HCT116 (cell line): Measurements from ENCODE around the gene FKBP15. TPM values are rescaled to one million over a fixed set of nuclear protein-coding genes. Genes with fewer than 3 reads are reported as not detected.

Experiments
- ATAC-seq: fragments of 200-7000 bp; cut with Tn5 transposase; 2 replicates; pipeline ENCODE4 v1.9.1; 2020; ENCODE audit warnings: mild to moderate bottlenecking, moderate library complexity
- BruUV-seq: library from RNA; stranded (reverse); fragments of 400-500 nt; replicated peaks from 2 replicates; lab custom pipeline; 2021; lab: Mats Ljungman, UMichigan
- CTCF ChIA-PET: fragments of 300-600 bp; sonication (Branson Sonifier 250); formaldehyde crosslinking; loops from one replicate; lab custom pipeline; 2021; ENCODE audit warnings: antibody characterized with exemption; lab: Charles Lee
- POLR2A ChIA-PET: fragments of 300-600, 350-600 bp; sonication (Branson Sonifier 250); formaldehyde crosslinking; loops from one replicate; lab custom pipeline; 2021; ENCODE audit warnings: antibody characterized with exemption; lab: Charles Lee
- RAD21 ChIA-PET, 2 experiments: fragments of 300-600 bp; sonication (Branson Sonifier 250); formaldehyde crosslinking; loops; one replicate each; lab custom pipeline; 2023; ENCODE audit warnings: low total read pairs in 2 of 2; ENCODE audit not compliant: uncharacterized antibody in 2 of 2, unreplicated experiment in 2 of 2, low non-redundant PET in 1 of 2; lab: Charles Lee
- DNase-seq: peaks from one replicate; pipeline ENCODE4 v3.0.0-alpha.2; 2010; ENCODE audit warnings: low read depth, low spot score
- H2AFZ ChIP-seq: fragments of 200-600 bp; shearing (Covaris generic), sonication (generic); 2 replicates; pipeline ENCODE4 v1.6.1; 2017; ENCODE audit warnings: low read depth, mixed run types, mixed read lengths, antibody characterized with exemption, low read length; ENCODE audit not compliant: poor library complexity, severe bottlenecking
- H3K27ac ChIP-seq: 2 replicates; pipeline ENCODE4 v1.5.1; 2012; ENCODE audit warnings: low read depth, low read length
- H3K27me3 ChIP-seq: fragments of 200-600 bp; sonication (generic); 2 replicates; pipeline ENCODE4 v1.6.1; 2016; ENCODE audit warnings: mixed run types, low read length, mixed read lengths; ENCODE audit not compliant: insufficient read depth
- H3K36me3 ChIP-seq, 2 experiments: fragments of 200-500 bp in 1 of 2; fragments of 200-600 bp in 1 of 2; sonication (Bioruptor generic) in 1 of 2; sonication (generic) in 1 of 2; 2 replicates each; pipeline versions ENCODE4 v1.5.1 to v1.6.1; 2014 to 2016; ENCODE audit warnings: low read length in 2 of 2, inconsistent platforms in 1 of 2, mixed read lengths in 1 of 2, mixed run types in 1 of 2; ENCODE audit not compliant: insufficient read depth in 2 of 2, control insufficient read depth in 1 of 2
- H3K4me1 ChIP-seq, 2 experiments: fragments of 200-600 bp in 1 of 2; sonication (generic) in 1 of 2; 2 replicates each; pipeline versions ENCODE4 v1.5.1 to v1.6.1; 2012 to 2017; ENCODE audit warnings: low read length in 2 of 2, inconsistent platforms in 1 of 2, mild to moderate bottlenecking in 1 of 2, mixed read lengths in 1 of 2, mixed run types in 1 of 2, moderate library complexity in 1 of 2; ENCODE audit not compliant: insufficient read depth in 2 of 2, control insufficient read depth in 1 of 2
- H3K4me2 ChIP-seq: fragments of 200-600 bp; sonication (generic); 2 replicates; pipeline ENCODE4 v1.6.1; 2017; ENCODE audit warnings: mixed run types, low read length, mixed read lengths
- H3K4me3 ChIP-seq, 2 experiments: fragments of 200-600 bp in 1 of 2; sonication (generic) in 1 of 2; replicated peaks in 1 of 2; 2 replicates each; pipeline ENCODE4 v1.5.1; 2011 to 2016; ENCODE audit warnings: low read length in 2 of 2, control low read depth in 1 of 2, low read depth in 1 of 2, mild to moderate bottlenecking in 1 of 2, mixed read lengths in 1 of 2, mixed run types in 1 of 2
- H3K79me2 ChIP-seq: fragments of 200-600 bp; sonication (generic); 2 replicates; pipeline ENCODE4 v1.6.1; 2017; ENCODE audit warnings: mild to moderate bottlenecking, mixed run types, low read length, moderate library complexity, mixed read lengths; ENCODE audit not compliant: insufficient read depth
- H3K9ac ChIP-seq: fragments of 200-600 bp; sonication (generic); 2 replicates; pipeline ENCODE4 v1.6.1; 2016; ENCODE audit warnings: low read length, mixed read lengths
- H3K9me2 ChIP-seq: fragments of 200-600 bp; sonication (generic), shearing (Covaris generic); 2 replicates; pipeline ENCODE4 v1.6.1; 2017; ENCODE audit warnings: mixed run types, mild to moderate bottlenecking, moderate library complexity; ENCODE audit not compliant: insufficient read depth
- H3K9me3 ChIP-seq, 2 experiments: fragments of 200-500 bp in 1 of 2; fragments of 200-600 bp in 1 of 2; sonication (Bioruptor generic) in 1 of 2; sonication (generic) in 1 of 2; 2 replicates each; pipeline ENCODE4 v1.6.1; 2014 to 2017; ENCODE audit warnings: low read length in 2 of 2, mixed read lengths in 2 of 2, inconsistent platforms in 1 of 2, low read depth in 1 of 2, mild to moderate bottlenecking in 1 of 2, mixed run types in 1 of 2, moderate library complexity in 1 of 2; ENCODE audit not compliant: control insufficient read depth in 1 of 2, insufficient read depth in 1 of 2
- H4K20me1 ChIP-seq: fragments of 200-600 bp; sonication (generic), shearing (Covaris generic); 2 replicates; pipeline ENCODE4 v1.6.1; 2017; ENCODE audit warnings: mixed run types, mild to moderate bottlenecking, moderate library complexity; ENCODE audit not compliant: insufficient read depth
- ATF3 ChIP-seq: IDR thresholded peaks from 2 replicates; pipeline ENCODE4 v1.6.1; 2012
- CBX3 ChIP-seq: IDR thresholded peaks from 2 replicates; pipeline ENCODE4 v1.6.1; 2012; ENCODE audit warnings: low read depth
- CEBPB ChIP-seq: IDR thresholded peaks from 2 replicates; pipeline ENCODE4 v1.6.1; 2012; ENCODE audit warnings: low read depth
- EGR1 ChIP-seq: IDR thresholded peaks from 2 replicates; pipeline ENCODE4 v1.6.1; 2012; ENCODE audit warnings: low read depth
- ELF1 ChIP-seq: IDR thresholded peaks from 2 replicates; pipeline ENCODE4 v1.6.1; 2012; ENCODE audit warnings: low read depth, borderline replicate concordance
- EZH2 ChIP-seq: fragments of 200-600 bp; sonication (generic); IDR thresholded peaks from 2 replicates; pipeline ENCODE4 v1.6.1; 2017; ENCODE audit warnings: antibody characterized with exemption, mixed run types
- EZH2phosphoT487 ChIP-seq: fragments of 200-600 bp; IDR thresholded peaks from 2 replicates; pipeline ENCODE4 v1.6.1; 2018; ENCODE audit warnings: antibody characterized with exemption, borderline replicate concordance
- FOSL1 ChIP-seq: IDR thresholded peaks from 2 replicates; pipeline ENCODE4 v1.6.1; 2012; ENCODE audit warnings: low read depth
- JUND ChIP-seq: IDR thresholded peaks from 2 replicates; pipeline ENCODE4 v1.6.1; 2012
- POLR2A ChIP-seq: IDR thresholded peaks from 2 replicates; pipeline ENCODE4 v1.7.0; 2011; ENCODE audit warnings: borderline replicate concordance; ENCODE audit not compliant: insufficient read depth, insufficient read length; ENCODE audit errors: extremely low read depth
- POLR2AphosphoS5 ChIP-seq: IDR thresholded peaks from 2 replicates; pipeline ENCODE4 v1.6.1; 2011; ENCODE audit warnings: mild to moderate bottlenecking, low read depth, low read length, moderate library complexity
- RAD21 ChIP-seq: IDR thresholded peaks from 2 replicates; pipeline ENCODE4 v1.6.1; 2012; ENCODE audit warnings: low read depth, mild to moderate bottlenecking
- SIN3A ChIP-seq: IDR thresholded peaks from 2 replicates; pipeline ENCODE4 v1.6.1; 2012; ENCODE audit warnings: low read depth
- SP1 ChIP-seq: IDR thresholded peaks from 2 replicates; pipeline ENCODE4 v1.6.1; 2012; ENCODE audit warnings: low read depth
- TCF7L2 ChIP-seq: IDR thresholded peaks from 2 replicates; pipeline ENCODE4 v1.7.0; 2011; ENCODE audit warnings: borderline replicate concordance, inconsistent platforms; ENCODE audit not compliant: insufficient read depth, insufficient read length; ENCODE audit errors: extremely low read depth
- ZBTB33 ChIP-seq: IDR thresholded peaks from 2 replicates; pipeline ENCODE4 v1.6.1; 2011; ENCODE audit warnings: mild to moderate bottlenecking, low read length, moderate library complexity; ENCODE audit not compliant: insufficient replicate concordance; ENCODE audit errors: extremely low read depth
- ZFX ChIP-seq: fragments of 450-650 bp; IDR thresholded peaks from 2 replicates; pipeline ENCODE4 v1.6.1; 2017
- ZNF274 ChIP-seq: fragments of 200-500 bp; sonication (Bioruptor generic); IDR thresholded peaks from 2 replicates; pipeline ENCODE4 v1.6.1; 2014; ENCODE audit warnings: mild to moderate bottlenecking, low read depth, low read length, inconsistent platforms
- intact Hi-C: fragments of 100-400 bp; cut with micrococcal nuclease; formaldehyde crosslinking; loops from 2 replicates; pipeline ENCODE4 v1.10.0; 2022
- total RNA-seq: library from RNA; stranded (reverse); gene quantifications from one replicate; pipeline ENCODE4 v1.2.1, GENCODE V29; 2021; ENCODE audit not compliant: unreplicated experiment
- TF ChIP-seq, protein P1 (sequence below): IDR thresholded peaks from 2 replicates; pipeline ENCODE4 v1.6.1; 2012; ENCODE audit warnings: low read depth
- TF ChIP-seq, protein P2 (sequence below), 3 experiments: fragments of 200-600 bp in 1 of 3; sonication (generic) in 1 of 3; IDR thresholded peaks in 2 of 3; conservative IDR thresholded peaks in 1 of 3; 2 replicates each; pipeline ENCODE4 v1.5.1; 2012 to 2017; ENCODE audit warnings: low read depth in 2 of 3, low read length in 2 of 3, antibody characterized with exemption in 1 of 3, borderline replicate concordance in 1 of 3, control low read depth in 1 of 3, mild to moderate bottlenecking in 1 of 3, mixed read lengths in 1 of 3, mixed run types in 1 of 3, moderate library complexity in 1 of 3; ENCODE audit not compliant: insufficient read depth in 1 of 3

Gene FKBP15
- total RNA-seq, 1 experiment from 2014 or later = 13.8 TPM

DNA sequence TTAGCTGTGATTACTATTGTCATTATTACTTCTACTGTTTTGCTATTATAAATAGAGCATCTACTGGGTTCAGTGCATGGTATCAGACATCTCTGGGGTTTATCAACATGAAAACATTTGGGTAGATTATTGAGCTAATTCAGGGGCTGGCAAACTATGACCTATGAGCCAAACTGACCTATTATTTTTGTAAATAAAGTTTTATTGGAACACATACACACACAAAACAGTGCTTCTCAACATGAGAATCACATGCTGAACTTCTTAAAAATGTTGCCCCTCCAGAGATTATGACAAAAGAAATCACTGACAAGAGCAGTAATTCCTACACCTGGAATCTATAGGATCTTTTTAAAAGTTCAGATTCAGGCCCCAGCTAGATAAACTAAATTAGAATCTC is 39.9 kb downstream of the FKBP15 start:
- H4K20me1 ChIP-seq = no peaks in the 10 kb centered on the region

More for the DNA sequence above, 39.9 kb downstream of the FKBP15 start:
- TF ChIP-seq SIN3A (no peak), POLR2AphosphoS5 (no peak), SP1 (no peak), CEBPB (no peak), ELF1 (no peak), EZH2phosphoT487 (no peak), EZH2 (no peak), ZNF274 (no peak), EGR1 (no peak), POLR2A (no peak), RAD21 (no peak), FOSL1 (no peak), ZBTB33 (no peak), ATF3 (no peak), ZFX (no peak), TCF7L2 (no peak), JUND (no peak), CBX3 (no peak)
- TF ChIP-seq, protein P1, sequence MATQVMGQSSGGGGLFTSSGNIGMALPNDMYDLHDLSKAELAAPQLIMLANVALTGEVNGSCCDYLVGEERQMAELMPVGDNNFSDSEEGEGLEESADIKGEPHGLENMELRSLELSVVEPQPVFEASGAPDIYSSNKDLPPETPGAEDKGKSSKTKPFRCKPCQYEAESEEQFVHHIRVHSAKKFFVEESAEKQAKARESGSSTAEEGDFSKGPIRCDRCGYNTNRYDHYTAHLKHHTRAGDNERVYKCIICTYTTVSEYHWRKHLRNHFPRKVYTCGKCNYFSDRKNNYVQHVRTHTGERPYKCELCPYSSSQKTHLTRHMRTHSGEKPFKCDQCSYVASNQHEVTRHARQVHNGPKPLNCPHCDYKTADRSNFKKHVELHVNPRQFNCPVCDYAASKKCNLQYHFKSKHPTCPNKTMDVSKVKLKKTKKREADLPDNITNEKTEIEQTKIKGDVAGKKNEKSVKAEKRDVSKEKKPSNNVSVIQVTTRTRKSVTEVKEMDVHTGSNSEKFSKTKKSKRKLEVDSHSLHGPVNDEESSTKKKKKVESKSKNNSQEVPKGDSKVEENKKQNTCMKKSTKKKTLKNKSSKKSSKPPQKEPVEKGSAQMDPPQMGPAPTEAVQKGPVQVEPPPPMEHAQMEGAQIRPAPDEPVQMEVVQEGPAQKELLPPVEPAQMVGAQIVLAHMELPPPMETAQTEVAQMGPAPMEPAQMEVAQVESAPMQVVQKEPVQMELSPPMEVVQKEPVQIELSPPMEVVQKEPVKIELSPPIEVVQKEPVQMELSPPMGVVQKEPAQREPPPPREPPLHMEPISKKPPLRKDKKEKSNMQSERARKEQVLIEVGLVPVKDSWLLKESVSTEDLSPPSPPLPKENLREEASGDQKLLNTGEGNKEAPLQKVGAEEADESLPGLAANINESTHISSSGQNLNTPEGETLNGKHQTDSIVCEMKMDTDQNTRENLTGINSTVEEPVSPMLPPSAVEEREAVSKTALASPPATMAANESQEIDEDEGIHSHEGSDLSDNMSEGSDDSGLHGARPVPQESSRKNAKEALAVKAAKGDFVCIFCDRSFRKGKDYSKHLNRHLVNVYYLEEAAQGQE = no peak
- TF ChIP-seq, protein P2, sequence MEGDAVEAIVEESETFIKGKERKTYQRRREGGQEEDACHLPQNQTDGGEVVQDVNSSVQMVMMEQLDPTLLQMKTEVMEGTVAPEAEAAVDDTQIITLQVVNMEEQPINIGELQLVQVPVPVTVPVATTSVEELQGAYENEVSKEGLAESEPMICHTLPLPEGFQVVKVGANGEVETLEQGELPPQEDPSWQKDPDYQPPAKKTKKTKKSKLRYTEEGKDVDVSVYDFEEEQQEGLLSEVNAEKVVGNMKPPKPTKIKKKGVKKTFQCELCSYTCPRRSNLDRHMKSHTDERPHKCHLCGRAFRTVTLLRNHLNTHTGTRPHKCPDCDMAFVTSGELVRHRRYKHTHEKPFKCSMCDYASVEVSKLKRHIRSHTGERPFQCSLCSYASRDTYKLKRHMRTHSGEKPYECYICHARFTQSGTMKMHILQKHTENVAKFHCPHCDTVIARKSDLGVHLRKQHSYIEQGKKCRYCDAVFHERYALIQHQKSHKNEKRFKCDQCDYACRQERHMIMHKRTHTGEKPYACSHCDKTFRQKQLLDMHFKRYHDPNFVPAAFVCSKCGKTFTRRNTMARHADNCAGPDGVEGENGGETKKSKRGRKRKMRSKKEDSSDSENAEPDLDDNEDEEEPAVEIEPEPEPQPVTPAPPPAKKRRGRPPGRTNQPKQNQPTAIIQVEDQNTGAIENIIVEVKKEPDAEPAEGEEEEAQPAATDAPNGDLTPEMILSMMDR (IDR thresholded peaks at IDR 0.05 in 2 of 3, conservative IDR thresholded peaks at IDR 0.05 in 1 of 3; ENCODE audit: borderline replicate concordance in 1 of 3, insufficient read depth in 1 of 3, low read depth in 2 of 3, low read length in 2 of 3) = no peak
- intact Hi-C loops = no loop called here
- Histone ChIP-seq H3K4me2 (no peak overlapping the region), H3K9ac (no peak overlapping the region), H3K79me2 (no peaks in the 10 kb centered on the region), H3K36me3 (peaks cover 21 to 44% of the 10 kb centered on the region in 2 experiments), H3K9me2 (no peaks in the 10 kb centered on the region), H2AFZ (no peak overlapping the region), H3K4me1 (no peaks in the 10 kb centered on the region), H3K27me3 (no peaks in the 10 kb centered on the region), H3K9me3 (no peaks in the 10 kb centered on the region), H3K4me3 (no peak overlapping the region), H3K27ac (no peak overlapping the region)
- ChIA-PET RAD21 (no interaction called here), POLR2A (no interaction called here), CTCF (no interaction called here)
- ATAC-seq (no peak), DNase-seq (no peak)
- no TSS peak for BruUV-seq
